Stimulated activated CD8-positive, alpha-beta memory T cell treated with anti-CD3 and anti-CD28 coated beads, Interleukin-15, amount 100 ng/mL, for 24 hours (primary cell): ENCODE results near the gene FDXACB1.

ENCODE experiments used
- DNase-seq: peaks from one replicate; pipeline ENCODE4 v3.0.0-alpha.2; 2020; ENCODE audit warnings: low read depth

FDXACB1 gene

GRCh38 chr11:111841370-111842053, 37.5 kb downstream of the FDXACB1 start:
- DNase-seq, result peak; percentile 85

- no peak for DNase-seq
These were observed 38.8 kb downstream of the FDXACB1 start for GRCh38 chr11:111840143-111840542.

GRCh38 chr11:111838054-111838453, 40.9 kb downstream of the FDXACB1 start:
- DNase-seq, result no peak

GRCh38 chr11:111837366-111837891, 41.5 kb downstream of the FDXACB1 start:
- no peak for DNase-seq

- no peak for DNase-seq
These were observed 42.2 kb downstream of the FDXACB1 start for GRCh38 chr11:111836721-111837120.

- DNase-seq, result no peak
These were observed 42.8 kb downstream of the FDXACB1 start for GRCh38 chr11:111836162-111836561.

GRCh38 chr11:111835665-111836064, 43.3 kb downstream of the FDXACB1 start:
- DNase-seq, result no peak

- no peak for DNase-seq
These were observed 44.4 kb downstream of the FDXACB1 start for GRCh38 chr11:111834432-111835163.

- no peak for DNase-seq
These were observed 45.4 kb downstream of the FDXACB1 start for GRCh38 chr11:111833524-111833923.

- DNase-seq, result no peak
These were observed 49.6 kb downstream of the FDXACB1 start for GRCh38 chr11:111829185-111829968.

- no peak for DNase-seq
These were observed 52.5 kb downstream of the FDXACB1 start for GRCh38 chr11:111826322-111826950.
